Measurements from ENCODE around the gene CWC22. TPM values are rescaled to one million over a fixed set of nuclear protein-coding genes. Genes with fewer than 3 reads are reported as not detected.

The CWC22 gene
- total and polyA plus RNA-seq, 2 of the 8 experiments (the other 6 are each of a cell fraction or from before 2014, with no cell fraction given) = 3.7 to 34.0 TPM

DNA sequence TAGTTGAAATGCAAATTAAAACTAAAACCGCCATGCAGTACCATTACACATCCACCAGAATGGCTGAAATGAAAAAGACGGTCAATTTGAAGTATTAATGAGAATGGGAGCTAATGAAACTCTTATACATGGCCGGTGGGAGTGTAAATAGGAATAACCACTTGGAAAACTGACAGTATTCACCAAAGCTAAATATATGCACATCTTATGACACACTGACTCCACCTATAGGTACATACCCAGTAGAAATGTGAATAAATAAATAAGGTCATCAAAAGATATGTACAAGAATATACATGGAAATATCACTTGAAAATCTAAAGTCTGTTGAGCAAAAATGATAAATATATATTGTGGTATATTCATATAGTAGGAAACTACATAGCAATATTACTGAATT is 57.7 kb downstream of the CWC22 start:
- no peak overlapping the region for H3K4me3 ChIP-seq (ENCODE audit: extremely low read depth in 1 of 4, insufficient read depth in 2 of 4, low read depth in 3 of 4, low read length in 4 of 4)
- no peak overlapping the region for H3K9ac ChIP-seq (replicated peaks in 1 of 4; ENCODE audit: extremely low read depth in 1 of 4, low read depth in 3 of 4, low read length in 3 of 4)
- no peak overlapping the region for H2BK120ac ChIP-seq (replicated peaks; ENCODE audit: low read depth, low read length)
- TF ChIP-seq FOSL1 (IDR thresholded peaks at IDR 0.05; ENCODE audit: insufficient read depth, low read depth, low read length) = no peak
- no peak for TF ChIP-seq SP2 (IDR thresholded peaks at IDR 0.05; ENCODE audit: low read length)
- TF ChIP-seq HDAC2 (IDR thresholded peaks at IDR 0.05; ENCODE audit: borderline replicate concordance in 1 of 2, low read depth in 2 of 2, low read length in 2 of 2) = no peak
- H2AK5ac ChIP-seq (ENCODE audit: low read depth, low read length) = no peak overlapping the region
- H3K23me2 ChIP-seq (ENCODE audit: low read depth, low read length) = no peaks in the 10 kb centered on the region
- DNase-seq (ENCODE audit: low read depth in 1 of 2, low spot score in 2 of 2) = no peak
- no peaks in the 10 kb centered on the region for H3K9me3 ChIP-seq (ENCODE audit: insufficient read depth in 2 of 2, low read depth in 1 of 2, low read length in 1 of 2)
- no peak overlapping the region for H4K8ac ChIP-seq (ENCODE audit: extremely low read depth, insufficient read depth, low read length)
- WGBS, 2 experiments (ENCODE audit: extremely low coverage in 1 of 2, insufficient coverage in 1 of 2, insufficient read length in 1 of 2, insufficient replicate concordance in 2 of 2, low coverage in 1 of 2, low lambda C conversion rate in 2 of 2, missing lambda C conversion rate in 1 of 2) = 57% methylated on average over 3 of the region's 3 CpGs; no CpG with 5 or more reads in 1 of the 2 experiments
- H2BK5ac ChIP-seq (ENCODE audit: low read depth, low read length) = no peak overlapping the region
- H2BK20ac ChIP-seq (ENCODE audit: low read length) = no peak overlapping the region
- no peaks in the 10 kb centered on the region for H3K4me1 ChIP-seq (replicated peaks in 1 of 4; ENCODE audit: control insufficient read depth in 3 of 4, insufficient read depth in 4 of 4, low read length in 3 of 4)
- no peak overlapping the region for H2BK15ac ChIP-seq (ENCODE audit: low read length)
- ChIA-PET POLR2A (ENCODE audit: partially characterized antibody) (no interaction called here), CTCF (ENCODE audit: partially characterized antibody) (interaction anchor here (0.8 to 5.1 kb wide), 2 partner anchors 13 to 109 kb away, joined by 3 to 36 read pairs; no protein-coding TSS in a partner anchor)
- peaks cover 0 to 3% of the 10 kb centered on the region in 2 experiments for H4K20me1 ChIP-seq (replicated peaks in 1 of 2; ENCODE audit: control insufficient read depth in 1 of 2, insufficient read depth in 2 of 2, low read length in 2 of 2)
- no peak overlapping the region for H2BK12ac ChIP-seq (ENCODE audit: low read depth, low read length)
- no peak overlapping the region for H3K4ac ChIP-seq (replicated peaks; ENCODE audit: insufficient read length, low read depth, low read length)
- H3K79me2 ChIP-seq (ENCODE audit: control insufficient read depth in 1 of 2, insufficient read depth in 2 of 2, low read length in 2 of 2) = no peaks in the 10 kb centered on the region
- no peak overlapping the region for H3K4me2 ChIP-seq (ENCODE audit: insufficient read depth in 1 of 2, low read depth in 2 of 2, low read length in 2 of 2)
- no peak overlapping the region for H3K27ac ChIP-seq (ENCODE audit: low read depth, low read length)
- no peaks in the 10 kb centered on the region; the same call in 1 of the 2 replicates for H3K79me1 ChIP-seq (ENCODE audit: low read depth, low read length)
- no peak overlapping the region for H3K56ac ChIP-seq (replicated peaks; ENCODE audit: insufficient read length, low read depth, low read length)
- H3K27me3 ChIP-seq (replicated peaks in 1 of 4; ENCODE audit: control insufficient read depth in 3 of 4, extremely low read depth in 1 of 4, insufficient read depth in 3 of 4, low read length in 3 of 4) = no peaks in the 10 kb centered on the region
- no peak for FAIRE-seq
- H4K91ac ChIP-seq (replicated peaks; ENCODE audit: insufficient read length, low read length) = no peak overlapping the region
- H2AFZ ChIP-seq (ENCODE audit: low read length) = no peak overlapping the region
- H3K18ac ChIP-seq (ENCODE audit: extremely low read depth, low read length) = no peak overlapping the region
- H4K5ac ChIP-seq (ENCODE audit: insufficient read length, low read depth, low read length) = no peak overlapping the region
- H3K36me3 ChIP-seq (ENCODE audit: control insufficient read depth in 2 of 4, insufficient read depth in 4 of 4, low read length in 3 of 4) = peaks cover 4 to 64% (median 24%) of the 10 kb centered on the region in 4 experiments
- H3K14ac ChIP-seq (ENCODE audit: insufficient read length) = no peak overlapping the region
- no peak overlapping the region for H3K23ac ChIP-seq (ENCODE audit: insufficient read length)

Data from H1 (cell line).